ENCODE measurements around the gene STX19. TPM values are rescaled to one million over a fixed set of nuclear protein-coding genes. Genes with fewer than 3 reads are reported as not detected.

Gene STX19
- total and polyA plus RNA-seq, 2 of the 13 experiments (the other 11 are each of a cell fraction or from before 2014, with no cell fraction given) = not detected

DNA sequence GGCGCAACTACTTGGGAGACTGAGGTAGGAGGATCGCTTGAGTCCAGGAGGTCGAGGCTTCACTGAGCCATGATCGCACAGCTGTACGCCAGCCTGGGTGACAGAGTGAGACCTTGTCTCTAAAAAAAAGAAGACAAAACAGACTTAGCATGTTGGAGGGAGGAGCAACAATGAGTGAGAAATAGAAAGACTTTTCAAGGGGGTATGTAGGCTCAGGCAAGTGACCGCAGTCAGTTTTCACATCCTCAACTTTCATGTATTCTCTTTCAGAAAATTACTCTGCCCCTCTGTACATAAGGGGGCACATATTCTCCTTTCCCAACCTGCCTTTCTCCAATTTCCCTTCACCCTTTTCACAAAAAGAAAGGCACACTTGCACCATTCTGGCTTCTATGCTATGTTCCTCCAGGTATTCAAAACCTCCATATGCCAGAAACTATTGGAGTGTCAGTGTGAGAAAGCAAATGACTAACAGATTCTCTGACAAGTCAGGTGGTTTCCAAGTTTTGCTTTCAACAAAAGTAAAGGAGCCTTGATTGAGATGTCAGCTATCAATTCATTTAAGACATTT, 42.0 kb upstream of the STX19 start:
- ChIA-PET CTCF (ENCODE audit: low intra/inter-chr PET ratio, low total read pairs) (interaction anchor here (4.2 kb wide), 1 partner anchor 66 kb away, joined by 25 read pairs; no protein-coding TSS in a partner anchor), POLR2A (interaction anchor here (1.9 kb wide), 1 partner anchor 8 kb away, joined by 7 read pairs; the partner anchor contains the start of genes DHFR2 and NSUN3)
- Histone ChIP-seq H3K4me2 (ENCODE audit: low read depth, low read length) (no peak overlapping the region), H2AFZ (ENCODE audit: low read length) (no peak overlapping the region), H3K79me2 (ENCODE audit: insufficient read depth, low read length) (no peaks in the 10 kb centered on the region), H3K9me3 (ENCODE audit: low read length) (peaks cover 10% of the 10 kb centered on the region; the same call in 1 of the 2 replicates), H3K4me1 (ENCODE audit: insufficient read depth, low read length) (0 out of 2 replicates have a peak, but pooled peaks cover 2% of the 10 kb centered on the region), H4K20me1 (ENCODE audit: insufficient read depth, low read length) (no peaks in the 10 kb centered on the region), H3K27me3 (ENCODE audit: control insufficient read depth in 1 of 2, insufficient read depth in 2 of 2, low read length in 2 of 2) (no peaks in the 10 kb centered on the region), H3K27ac (ENCODE audit: extremely low read length, insufficient read depth, low read length) (no peak overlapping the region), H3K4me3 (replicated peaks in 1 of 3; ENCODE audit: insufficient read depth in 1 of 3, low read depth in 2 of 3, low read length in 3 of 3) (no peak overlapping the region), H3K36me3 (replicated peaks in 1 of 2; ENCODE audit: control insufficient read depth in 1 of 2, insufficient read depth in 2 of 2, low read length in 2 of 2) (peaks cover 0 to 12% of the 10 kb centered on the region in 2 experiments; a peak in 2 of 5 replicates), H3K9ac (ENCODE audit: insufficient read depth, low read depth, low read length) (no peak overlapping the region)
- in situ Hi-C loops (cut with HindIII; ENCODE audit: extremely low pct_ligation_motif_present, low pct_unique_long_range_greater_than_20kb) = no loop called here
- no peak for FAIRE-seq
- no peak for DNase-seq (ENCODE audit: low spot score)
- no TSS peak for BruUV-seq (replicated peaks)
- intact Hi-C loops (cut with micrococcal nuclease; ENCODE audit: unreplicated experiment) = no loop called here
- TF ChIP-seq ZNF619 (CRISPR knock-in tag; IDR thresholded peaks at IDR 0.05) (no peak), AGO2 (optimal IDR thresholded peaks at IDR 0.05; ENCODE audit: low read depth, low read length) (no peak), ZNF577 (CRISPR knock-in tag; IDR thresholded peaks at IDR 0.05; ENCODE audit: borderline replicate concordance, low read depth) (no peak), SNRNP70 (IDR thresholded peaks at IDR 0.05; ENCODE audit: low read depth, low read length) (no peak)
- TF ChIP-seq, protein P1, sequence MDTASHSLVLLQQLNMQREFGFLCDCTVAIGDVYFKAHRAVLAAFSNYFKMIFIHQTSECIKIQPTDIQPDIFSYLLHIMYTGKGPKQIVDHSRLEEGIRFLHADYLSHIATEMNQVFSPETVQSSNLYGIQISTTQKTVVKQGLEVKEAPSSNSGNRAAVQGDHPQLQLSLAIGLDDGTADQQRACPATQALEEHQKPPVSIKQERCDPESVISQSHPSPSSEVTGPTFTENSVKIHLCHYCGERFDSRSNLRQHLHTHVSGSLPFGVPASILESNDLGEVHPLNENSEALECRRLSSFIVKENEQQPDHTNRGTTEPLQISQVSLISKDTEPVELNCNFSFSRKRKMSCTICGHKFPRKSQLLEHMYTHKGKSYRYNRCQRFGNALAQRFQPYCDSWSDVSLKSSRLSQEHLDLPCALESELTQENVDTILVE (CRISPR knock-in tag; IDR thresholded peaks at IDR 0.05) = no peak
- 95% methylated on average over 6 of the region's 6 CpGs for WGBS (ENCODE audit: low lambda C conversion rate)
- ATAC-seq = no peak
